Fibroblast of villous mesenchyme (primary cell): ENCODE measurements around the gene RASGRF1. TPM values are rescaled to one million over a fixed set of nuclear protein-coding genes. Genes with fewer than 3 reads are reported as not detected.
A peak's percentile ranks its signal among the peaks of the same experiment; 100 is the strongest.

Experiments used
- DNase-seq: peaks from one replicate; pipeline ENCODE4 v3.0.0-alpha.2; 2010; ENCODE audit warnings: low read depth
- H3K4me3 ChIP-seq: 2 replicates; pipeline ENCODE4 v1.5.1; 2011; ENCODE audit warnings: low read depth, mild to moderate bottlenecking, low read length
- total RNA-seq: library from RNA; depleted of rRNA; stranded (reverse); fragments of >200 nt; gene quantifications from 2 replicates; pipeline ENCODE4 v1.2.3, GENCODE V29; 2012
- TF ChIP-seq, protein P1 (sequence below): IDR thresholded peaks from 2 replicates; pipeline ENCODE4 v1.5.1; 2012; ENCODE audit warnings: low read depth, mild to moderate bottlenecking, low read length; ENCODE audit not compliant: insufficient read depth

The RASGRF1 gene
- total RNA-seq, 1 donor: 0.43 TPM

DNA sequence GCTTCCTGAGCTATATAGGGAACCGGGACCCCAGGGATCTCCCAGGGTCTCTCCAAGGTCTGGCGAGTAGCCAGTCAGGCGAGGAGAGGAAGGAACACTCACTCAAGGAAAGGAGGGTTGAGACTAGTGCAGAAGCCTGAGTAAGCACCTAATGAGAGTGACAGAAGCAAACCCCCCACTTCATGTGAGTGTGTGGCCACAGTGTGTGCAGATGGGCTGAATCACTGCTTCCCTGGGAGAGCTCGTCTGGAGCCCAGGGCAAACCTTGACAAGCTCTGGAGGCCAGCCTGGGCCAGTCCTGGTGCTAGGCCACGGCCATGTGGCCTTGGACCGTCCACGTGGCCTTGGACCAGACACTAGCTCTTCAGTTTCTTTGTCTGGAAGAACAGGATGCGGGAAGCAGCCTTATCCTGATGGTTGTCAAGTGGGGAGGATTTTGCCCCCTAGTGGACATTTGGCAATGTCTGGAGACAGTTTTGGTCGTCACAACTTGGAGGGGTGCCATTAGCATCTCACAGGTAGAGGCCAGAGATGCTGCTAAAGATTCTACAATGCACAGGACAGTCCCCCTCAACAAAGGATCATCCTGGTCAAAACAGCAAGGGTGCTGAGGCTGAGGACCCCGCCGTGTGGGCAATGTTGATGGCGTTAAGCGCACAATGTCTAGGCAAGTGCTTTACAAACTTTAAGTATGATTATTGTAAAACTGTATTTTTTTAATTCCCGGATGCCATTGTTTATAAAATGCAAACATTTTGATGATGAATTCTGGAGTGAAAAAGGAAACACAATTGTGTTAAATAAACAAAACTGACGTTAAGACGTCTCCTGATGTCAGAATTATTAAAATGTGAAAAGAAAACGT is 110.9 kb downstream of the RASGRF1 start:
- TF ChIP-seq, protein P1, sequence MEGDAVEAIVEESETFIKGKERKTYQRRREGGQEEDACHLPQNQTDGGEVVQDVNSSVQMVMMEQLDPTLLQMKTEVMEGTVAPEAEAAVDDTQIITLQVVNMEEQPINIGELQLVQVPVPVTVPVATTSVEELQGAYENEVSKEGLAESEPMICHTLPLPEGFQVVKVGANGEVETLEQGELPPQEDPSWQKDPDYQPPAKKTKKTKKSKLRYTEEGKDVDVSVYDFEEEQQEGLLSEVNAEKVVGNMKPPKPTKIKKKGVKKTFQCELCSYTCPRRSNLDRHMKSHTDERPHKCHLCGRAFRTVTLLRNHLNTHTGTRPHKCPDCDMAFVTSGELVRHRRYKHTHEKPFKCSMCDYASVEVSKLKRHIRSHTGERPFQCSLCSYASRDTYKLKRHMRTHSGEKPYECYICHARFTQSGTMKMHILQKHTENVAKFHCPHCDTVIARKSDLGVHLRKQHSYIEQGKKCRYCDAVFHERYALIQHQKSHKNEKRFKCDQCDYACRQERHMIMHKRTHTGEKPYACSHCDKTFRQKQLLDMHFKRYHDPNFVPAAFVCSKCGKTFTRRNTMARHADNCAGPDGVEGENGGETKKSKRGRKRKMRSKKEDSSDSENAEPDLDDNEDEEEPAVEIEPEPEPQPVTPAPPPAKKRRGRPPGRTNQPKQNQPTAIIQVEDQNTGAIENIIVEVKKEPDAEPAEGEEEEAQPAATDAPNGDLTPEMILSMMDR: peak; percentile 87
- H3K4me3 ChIP-seq: no peak overlapping the region
- DNase-seq: peak; percentile 86

DNA sequence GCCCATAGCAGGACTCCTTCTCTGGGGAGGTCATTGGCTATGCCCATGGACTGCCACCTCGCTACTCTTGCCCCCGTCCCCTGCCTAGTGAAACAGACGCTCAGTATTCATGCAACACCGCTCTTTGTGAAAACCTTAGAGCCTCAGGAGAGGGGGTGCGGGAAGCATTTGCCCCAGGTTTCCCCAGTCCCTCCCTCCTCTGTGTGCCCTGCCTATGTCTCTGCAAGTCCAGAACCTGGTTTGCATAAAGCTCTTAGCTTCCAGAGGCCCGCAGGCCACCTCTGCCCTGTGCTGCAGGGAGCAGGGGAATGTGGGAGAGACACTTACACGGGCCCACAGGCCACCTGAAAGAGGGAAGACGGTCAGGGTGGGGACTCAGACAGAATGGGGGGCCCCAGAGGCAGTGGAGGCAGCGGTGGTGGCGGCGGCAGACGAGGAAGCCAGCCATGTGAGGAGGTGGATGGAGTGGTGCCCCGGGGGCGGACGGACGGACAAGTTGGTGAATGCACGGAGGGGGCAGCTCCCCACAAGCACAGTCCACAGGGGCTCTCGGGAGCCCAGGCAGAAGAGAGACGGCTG is 111.9 kb downstream of the RASGRF1 start:
- H3K4me3 ChIP-seq: no peak overlapping the region
- DNase-seq: no peak
- TF ChIP-seq, protein P1: no peak

DNA sequence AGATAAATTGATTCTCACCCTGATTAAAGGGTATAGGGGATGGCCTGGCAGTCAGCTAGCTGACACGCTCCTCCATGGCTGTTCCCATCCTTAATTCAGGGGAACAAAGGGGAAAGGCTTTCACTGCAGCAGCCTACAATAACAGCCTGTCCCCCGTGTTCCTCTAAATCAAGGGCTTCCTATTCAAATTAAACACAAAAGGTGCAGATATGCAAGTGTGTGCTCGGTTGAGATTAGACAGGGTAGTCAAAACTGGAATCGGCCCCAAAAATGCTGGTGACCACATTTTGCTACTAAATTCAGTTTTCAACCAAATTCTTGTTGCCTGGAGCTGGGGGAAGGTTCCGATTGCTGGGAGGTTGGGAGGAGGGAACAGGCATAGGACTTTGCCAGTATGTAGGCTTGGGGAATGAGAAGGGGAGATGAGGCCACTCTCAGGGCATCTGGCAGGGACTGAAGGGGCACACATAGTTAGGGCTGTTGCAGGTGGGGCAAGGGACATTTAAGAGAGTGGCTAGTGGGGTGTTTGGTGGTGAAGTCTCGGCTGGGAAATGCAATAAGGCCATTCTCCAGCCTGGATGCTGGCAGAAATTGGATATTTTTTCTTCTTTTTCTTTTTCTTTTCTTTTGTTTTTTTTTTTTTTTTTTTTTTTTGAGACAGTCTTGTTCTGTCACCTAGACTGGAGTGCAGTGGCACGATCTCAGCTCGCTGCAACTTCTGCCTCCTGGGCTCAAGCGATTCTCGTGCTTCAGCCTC is 112.8 kb downstream of the RASGRF1 start:
- TF ChIP-seq, protein P1: no peak
- DNase-seq: no peak

DNA sequence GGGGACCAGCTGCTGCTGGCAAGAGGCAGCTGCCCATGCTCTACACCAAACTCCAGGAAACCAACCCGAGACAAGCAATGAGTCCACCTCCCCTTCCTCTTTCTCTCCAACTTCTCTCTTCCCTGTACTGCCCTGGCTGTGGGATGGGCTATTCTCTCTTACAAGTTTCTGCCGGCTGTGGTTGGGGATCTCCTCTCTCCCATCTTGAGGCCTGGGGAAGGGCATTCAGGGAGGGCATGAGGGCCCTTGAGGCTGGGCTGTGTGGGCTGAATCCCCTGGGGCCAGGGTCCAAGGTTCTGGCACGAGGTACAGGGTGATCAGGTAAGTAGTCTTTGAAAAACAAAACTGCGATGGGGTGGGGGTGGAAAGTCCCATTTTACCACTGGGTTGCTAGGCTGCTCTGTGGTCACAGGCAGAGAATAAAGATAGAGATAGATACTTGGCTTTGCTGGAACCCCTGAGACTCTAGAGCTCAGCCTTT is 113.4 kb downstream of the RASGRF1 start:
- no peak for DNase-seq
- H3K4me3 ChIP-seq: no peak overlapping the region
- TF ChIP-seq, protein P1: no peak

More for the DNA sequence above, 112.8 kb downstream of the RASGRF1 start:
- no peak overlapping the region for H3K4me3 ChIP-seq

DNA sequence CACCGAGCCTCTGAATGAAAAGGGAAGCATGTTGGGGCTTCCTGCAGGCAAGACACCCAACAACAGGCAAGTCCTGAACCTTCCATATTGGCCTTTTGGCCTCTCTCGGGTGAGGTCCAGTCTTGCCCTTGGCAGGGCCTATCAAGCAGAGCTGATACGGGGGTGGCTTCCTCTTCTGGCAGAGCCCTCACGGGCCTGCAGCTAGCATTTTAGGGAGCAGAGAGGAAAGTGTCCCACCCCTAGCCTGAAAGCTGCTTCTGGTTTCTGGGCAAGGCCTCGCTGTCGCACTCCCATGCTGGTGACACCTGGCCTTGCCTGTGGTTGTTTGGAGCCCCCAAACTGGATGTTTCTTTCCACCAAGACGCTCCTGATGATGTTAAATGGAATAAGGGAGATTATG is 113.9 kb downstream of the RASGRF1 start:
- DNase-seq: no peak
- TF ChIP-seq, protein P1: no peak

DNA sequence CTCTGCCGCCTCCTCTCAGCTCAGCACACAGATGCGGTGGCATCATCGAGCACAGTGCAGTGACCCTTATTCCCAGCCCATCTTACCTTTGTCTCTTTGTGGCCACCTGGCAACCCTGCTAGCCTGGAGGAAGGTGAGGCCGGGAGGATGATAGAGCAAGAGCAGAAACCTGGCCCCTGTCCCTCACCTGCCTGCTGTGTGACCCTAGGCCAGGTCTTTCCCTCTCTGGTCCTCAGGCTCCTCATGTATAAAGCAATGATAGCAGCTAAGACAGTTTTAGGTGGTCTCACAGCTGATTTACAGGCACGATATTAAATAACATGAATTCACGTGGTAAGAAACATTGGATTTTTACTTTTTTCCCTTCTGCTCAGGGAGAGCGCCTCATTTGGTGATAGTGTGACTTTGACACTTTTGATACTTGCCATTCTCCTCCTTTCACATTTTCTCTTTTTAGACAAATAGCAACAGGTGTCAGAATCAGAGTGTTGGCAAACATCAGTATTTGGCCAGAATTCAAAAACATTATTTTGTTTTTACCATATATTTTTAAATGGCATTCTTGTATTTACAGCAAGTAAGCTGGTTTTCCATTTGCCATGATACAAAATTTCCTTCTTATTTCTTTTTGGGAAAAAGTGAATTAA is 116.2 kb downstream of the RASGRF1 start:
- TF ChIP-seq, protein P1: no peak
- no peak overlapping the region for H3K4me3 ChIP-seq
- DNase-seq: no peak

More for the DNA sequence above, 113.9 kb downstream of the RASGRF1 start:
- H3K4me3 ChIP-seq: no peak overlapping the region
